ENCODE measurements around the gene FBXL22. TPM values are rescaled to one million over a fixed set of nuclear protein-coding genes. Genes with fewer than 3 reads are reported as not detected.

The FBXL22 gene
- total and polyA plus RNA-seq, 2 of the 8 experiments (the other 6 are each of a cell fraction or from before 2014, with no cell fraction given) = 0.09 to 0.47 TPM

DNA sequence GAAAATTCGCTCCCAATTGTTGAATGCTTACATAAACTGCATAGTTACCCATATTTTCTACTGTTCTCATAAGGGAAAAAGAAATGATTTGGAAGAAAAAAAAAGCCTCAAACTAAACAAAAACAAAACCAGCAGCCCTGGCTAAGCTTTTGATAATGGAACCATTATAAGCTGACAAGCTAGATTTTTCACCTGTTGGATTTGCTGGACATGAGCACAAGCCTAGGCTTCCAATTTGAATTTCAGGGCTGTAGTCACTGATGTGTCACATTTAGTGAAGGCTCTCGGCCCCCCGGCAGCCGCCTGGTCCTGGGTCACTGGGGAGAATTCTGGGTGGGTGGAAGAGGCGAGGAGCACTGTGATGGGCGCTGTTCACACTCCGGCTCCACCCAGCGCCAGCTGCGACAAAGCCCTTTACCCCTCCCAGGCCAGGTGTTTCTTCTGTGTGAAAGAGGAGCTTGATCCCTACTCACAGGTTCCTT lies 4.6 kb downstream of the FBXL22 start (continued):
- TF ChIP-seq, protein P1, sequence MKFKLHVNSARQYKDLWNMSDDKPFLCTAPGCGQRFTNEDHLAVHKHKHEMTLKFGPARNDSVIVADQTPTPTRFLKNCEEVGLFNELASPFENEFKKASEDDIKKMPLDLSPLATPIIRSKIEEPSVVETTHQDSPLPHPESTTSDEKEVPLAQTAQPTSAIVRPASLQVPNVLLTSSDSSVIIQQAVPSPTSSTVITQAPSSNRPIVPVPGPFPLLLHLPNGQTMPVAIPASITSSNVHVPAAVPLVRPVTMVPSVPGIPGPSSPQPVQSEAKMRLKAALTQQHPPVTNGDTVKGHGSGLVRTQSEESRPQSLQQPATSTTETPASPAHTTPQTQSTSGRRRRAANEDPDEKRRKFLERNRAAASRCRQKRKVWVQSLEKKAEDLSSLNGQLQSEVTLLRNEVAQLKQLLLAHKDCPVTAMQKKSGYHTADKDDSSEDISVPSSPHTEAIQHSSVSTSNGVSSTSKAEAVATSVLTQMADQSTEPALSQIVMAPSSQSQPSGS (IDR thresholded peaks at IDR 0.05; ENCODE audit: low read length) = no peak
- TF ChIP-seq SRF (IDR thresholded peaks at IDR 0.05; ENCODE audit: low read depth, low read length) (no peak), SIRT6 (IDR thresholded peaks at IDR 0.05; ENCODE audit: low read length) (no peak)

All from H1 (cell line).